SW 1271 (cell line): Measurements from ENCODE around the gene DDX42.
"Not testable (repeated sequence)": the region's sequence is repeated elsewhere in the genome, so short reads cannot be mapped to it uniquely, and the experiment has no call there.

ENCODE experiments used
- DNase-seq, 2 experiments: peaks; one replicate each; lab custom pipeline; 2025; lab: John Stamatoyannopoulos, UW

DDX42 gene

DNA sequence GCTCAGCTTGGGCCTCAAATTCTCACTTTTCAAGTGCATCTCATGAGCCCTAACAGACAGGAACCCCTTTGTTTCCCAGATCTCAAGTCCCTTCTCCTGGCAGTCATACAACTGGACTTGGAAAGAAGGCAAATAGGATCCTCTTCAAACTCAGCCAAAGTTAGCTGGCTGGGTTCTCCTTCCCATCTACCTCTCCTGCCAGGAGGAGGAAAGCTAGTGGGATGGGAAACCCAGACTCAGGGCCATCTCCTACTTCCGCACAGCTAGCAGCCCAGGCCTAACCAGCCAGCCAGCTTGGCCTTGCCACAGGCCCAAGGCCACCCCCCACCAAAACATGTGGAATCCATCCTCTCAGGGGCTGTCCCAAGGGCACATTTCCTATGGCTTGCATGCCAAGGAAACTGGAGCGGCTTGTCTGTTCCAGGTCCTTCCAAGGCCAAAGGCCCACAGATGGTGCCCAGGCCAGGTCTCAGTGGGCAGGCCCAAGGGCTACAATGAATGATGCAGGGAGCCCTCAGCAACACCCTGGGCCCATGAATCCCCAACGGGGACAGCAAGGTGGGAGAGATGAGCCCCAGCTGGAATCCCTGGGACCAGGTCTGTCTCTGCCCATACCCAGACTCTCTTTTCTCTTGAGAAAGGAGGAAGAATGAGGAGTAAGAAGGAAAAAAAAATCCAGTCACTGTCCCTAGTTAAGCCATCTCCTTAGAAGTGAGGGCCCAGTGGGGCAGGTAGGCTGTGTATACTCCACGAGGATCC is 66.8 kb downstream of the DDX42 start:
- DNase-seq: no peak

DNA sequence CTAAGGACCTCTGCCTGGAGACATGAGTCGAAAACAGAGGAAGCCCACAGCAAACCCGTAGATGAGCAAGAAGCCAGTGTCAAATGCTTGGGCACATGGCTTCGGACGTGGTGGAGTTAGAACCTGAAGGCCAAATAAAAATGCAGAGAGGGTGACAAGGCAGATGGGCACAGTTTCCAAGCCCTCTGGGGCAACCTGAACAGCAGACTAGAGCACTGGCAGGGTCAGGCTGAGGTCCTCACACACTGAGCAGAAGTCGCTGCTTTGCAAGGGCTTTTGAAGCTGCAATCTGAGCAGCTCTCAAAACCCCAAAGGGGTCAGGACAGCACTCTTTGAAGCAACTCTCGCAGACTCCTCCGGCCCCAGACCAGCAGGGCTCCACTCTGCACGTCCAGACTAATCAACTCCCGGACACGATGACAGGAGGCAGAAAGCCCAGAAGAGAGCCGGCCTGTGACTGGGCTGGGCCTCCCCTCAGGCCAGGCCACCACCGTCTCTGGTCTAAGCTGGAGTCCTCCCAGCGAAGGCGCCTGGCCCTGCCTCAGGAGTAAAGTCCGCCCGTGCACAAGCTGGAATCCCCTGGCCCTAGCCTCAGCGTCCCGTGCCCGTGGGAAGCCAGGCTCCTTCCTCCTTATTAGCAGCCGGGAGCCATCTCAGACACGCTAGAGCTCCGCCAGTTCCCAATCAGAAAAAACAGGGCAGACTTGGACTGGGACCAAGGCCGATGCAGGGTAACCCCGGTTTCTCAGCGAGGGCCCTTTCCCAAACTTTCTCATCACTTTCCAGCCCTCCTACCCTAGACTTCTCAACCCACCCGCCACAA is 67.6 kb downstream of the DDX42 start:
- no peak for DNase-seq

DNA sequence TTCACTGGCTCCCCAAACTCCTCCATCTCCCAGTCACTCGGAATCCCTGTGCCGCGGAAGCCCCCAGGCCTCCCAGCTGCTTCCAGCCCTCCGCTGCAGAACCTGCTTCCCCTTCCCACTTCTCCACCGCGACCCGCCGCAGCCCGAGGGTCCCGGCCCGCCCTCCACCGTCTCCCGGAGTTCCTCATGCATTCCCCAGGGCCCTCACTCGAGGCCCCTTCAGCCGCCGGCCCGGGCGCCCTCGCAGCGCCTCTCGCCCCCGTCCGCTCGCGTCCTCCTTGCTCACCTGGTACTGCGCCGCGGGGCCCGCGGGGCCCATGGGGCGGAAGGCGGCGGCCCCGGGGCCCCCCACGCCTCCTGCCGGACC is 68.2 kb downstream of the DDX42 start:
- peak in 1 of 2 experiments; percentile 49 for DNase-seq

DNA sequence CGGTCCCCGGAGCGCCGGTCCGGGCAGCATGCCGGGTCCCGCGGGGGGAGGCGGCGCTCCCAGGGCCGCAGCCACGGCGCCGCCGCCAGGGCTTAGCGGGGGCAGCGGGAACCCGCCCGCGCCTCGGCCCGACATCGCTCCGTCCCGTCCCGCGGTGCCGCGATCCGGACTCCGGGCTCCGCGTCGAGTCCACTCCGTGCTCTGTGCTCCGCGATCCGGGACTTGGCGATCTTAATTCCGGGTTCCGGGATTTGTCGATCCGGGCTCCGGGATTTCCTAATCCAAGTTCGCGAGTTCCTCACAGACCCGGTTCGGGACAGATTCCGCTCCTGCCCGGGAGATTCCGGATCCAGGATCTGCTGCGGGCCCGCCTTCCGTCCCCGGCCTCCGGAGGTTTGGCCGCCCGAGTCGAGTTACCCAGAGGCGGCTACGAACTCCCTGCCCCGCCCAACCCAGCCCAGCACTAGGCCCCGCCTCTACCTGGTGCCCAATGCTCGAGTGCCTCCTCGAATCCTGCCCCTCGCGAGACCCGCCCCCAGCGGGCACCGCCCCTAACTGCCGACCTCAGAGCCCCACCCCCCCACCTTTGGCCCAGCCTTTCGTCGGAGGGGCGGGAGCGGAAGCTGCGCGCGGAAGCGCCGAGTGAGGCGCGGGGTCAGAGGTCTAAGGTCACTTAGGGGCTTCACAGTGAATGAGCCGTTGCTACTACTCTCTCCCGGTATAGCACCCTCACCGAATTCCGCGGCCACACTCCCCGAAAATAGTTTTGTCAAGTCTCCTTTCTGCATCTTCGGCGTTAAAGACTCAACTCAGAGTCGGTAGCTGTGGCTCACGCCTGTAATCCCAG is 68.8 kb downstream of the DDX42 start, which contains the start of gene SMARCD2:
Gene SMARCD2 (minus strand): TSS at position 146 of the 847 bp plus-strand sequence. CDS start 11 bp downstream, at position 135.
- DNase-seq: peak; percentile 95 to 99

DNA sequence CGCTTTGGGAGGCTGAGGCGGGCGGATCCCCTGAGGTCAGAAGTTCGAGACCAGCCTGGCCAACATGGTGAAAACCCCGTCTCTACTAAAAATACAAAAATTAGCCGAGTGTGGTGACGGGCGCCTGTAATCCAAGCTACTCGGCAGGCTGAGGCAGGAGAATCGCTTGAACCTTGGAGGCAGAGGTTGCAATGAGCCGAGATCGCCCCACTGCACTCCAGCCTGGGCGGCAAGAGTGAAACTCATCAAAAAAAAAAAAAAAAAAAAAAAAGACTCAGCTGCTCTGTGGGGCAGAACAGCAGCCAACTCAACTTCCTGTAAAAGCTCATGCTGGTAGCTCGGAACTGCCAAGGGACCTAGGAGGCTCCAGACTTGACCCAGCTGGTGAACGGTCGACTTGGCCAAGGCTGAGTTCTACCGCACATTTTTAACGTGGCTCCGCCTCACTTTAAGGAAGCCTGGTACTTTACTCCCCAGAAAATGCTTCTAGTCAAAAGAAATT is 69.5 kb downstream of the DDX42 start:
- DNase-seq: not testable (repeated sequence)

DNA sequence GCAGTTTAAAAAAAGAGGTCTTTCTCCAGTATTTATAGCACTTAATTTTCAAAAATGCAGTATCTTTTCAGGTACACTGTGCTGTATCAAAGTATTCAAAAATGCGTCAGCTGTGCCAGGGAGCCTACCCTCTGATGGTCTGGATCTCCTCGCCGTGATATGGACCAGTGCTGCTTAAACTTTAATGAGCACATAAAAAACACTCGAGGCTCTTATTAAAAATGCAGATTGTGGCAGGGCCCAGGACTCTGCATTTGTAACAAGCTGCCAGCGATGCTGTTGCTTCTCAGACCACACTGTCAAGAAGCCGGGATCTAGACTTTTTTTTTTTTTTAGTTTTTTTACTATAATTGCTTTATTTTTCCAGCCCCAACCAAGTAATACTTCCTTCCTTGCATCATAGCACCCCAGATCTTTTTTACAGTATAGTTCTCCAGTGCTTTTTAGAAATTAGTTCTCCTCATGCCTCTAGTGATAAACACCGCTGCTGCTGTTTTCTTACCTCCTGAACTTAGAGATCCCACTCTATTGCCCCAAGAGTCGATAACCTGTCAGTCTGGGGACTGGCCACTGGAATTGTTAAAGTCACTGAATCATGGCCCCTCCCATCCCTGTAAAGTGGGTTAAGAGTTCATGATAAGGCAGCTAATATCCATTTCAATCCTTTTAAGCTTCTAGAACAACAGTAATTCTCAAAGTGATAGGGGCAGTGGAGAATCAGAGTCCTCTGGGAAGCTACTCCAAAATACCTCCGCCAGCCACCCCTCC is 70.1 kb downstream of the DDX42 start:
- no peak for DNase-seq

DNA sequence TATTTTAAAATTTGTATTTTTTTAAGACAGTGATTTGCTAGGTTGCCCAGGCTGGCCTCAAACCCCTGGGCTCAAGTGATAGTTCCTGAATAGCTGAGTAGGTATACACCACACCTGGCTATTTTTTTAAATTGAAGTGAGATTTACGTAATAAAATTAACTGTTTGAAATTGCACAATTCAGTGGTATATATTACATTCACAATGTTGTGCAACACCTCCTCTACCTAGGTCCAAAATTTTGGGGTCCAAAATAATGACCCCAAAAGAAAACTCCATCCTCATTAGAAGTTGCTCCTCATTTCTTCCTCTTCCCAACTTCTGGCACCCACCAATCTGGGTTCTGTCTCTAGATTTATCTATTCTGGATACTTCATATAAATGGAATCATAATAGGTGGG is 71.5 kb downstream of the DDX42 start:
- no peak for DNase-seq

DNA sequence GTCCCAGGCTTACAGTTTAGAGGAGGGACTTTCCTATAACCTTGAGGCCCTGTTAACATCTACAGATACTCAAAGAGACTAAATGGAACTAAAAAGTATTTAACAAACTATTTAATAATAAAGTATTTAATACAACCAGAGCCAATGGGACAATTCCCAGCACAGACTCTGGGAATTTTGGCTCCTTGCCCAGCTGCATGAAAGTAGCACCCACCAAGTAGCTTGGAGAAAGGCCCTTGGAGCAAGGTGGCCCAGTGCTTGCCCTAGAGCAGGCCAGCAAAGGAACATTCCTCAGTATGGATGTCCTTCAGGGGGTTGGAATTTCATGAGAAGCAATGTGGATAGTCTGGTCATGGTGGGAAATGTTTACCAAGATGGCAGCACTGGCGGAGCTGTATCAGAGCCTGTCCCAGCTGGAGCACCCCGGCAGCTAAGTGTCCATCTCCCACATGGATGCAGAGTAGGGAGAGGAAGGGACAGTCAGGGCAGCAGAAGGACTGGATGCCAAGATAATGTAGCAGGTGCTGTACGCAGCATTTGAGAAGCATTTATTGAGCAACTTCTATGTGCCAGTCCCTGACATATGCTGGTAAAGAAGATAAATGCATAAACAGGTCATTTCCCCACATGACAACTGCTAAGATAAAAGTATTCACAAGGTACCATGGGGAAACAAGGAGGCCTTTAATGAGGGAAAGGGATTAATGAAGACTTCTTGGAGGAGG is 73.7 kb downstream of the DDX42 start:
- DNase-seq: no peak

DNA sequence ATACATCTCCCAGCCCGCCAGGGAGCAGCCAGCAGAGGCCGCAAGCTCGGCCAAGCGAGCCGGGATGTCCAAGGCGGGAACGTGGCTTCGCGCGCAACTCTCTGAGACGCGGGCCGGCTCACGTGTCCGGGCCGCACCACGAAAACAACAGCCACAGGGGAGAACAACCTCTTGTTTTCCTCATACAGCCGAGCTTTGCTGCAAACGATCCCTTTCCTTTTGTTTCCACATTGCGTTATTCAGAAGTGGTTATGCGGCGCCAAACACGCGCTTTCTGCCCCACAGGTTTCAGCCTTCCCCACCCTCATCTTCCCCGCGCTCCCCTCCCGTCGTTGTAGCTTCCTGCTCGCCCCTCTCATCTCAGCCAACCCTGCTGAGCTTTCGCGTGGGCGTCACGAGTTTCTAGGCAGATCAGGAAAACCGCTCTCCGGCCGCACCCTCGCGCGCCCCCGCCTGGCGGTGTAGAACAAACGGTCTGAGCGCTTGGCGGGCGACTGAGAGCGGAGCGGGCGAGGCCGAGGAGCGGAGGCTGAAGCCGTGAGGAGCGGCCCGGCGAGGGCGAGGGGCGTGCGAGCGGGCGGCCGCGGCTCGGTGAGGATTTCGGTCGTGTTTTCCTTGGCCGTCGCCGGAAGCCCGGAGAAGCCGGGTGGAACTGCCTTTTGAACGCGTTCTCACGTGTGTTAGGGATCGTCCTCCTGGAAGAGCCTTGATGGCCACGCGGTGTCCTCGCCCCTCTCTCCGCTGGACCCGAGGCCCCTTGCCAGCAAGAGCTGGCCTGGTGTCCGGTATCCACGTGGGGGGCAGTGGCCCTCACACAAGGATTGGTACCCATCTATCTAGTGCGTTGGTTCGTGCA is 75.1 kb downstream of the DDX42 start:
- peak; percentile 67 to 92 for DNase-seq

DNA sequence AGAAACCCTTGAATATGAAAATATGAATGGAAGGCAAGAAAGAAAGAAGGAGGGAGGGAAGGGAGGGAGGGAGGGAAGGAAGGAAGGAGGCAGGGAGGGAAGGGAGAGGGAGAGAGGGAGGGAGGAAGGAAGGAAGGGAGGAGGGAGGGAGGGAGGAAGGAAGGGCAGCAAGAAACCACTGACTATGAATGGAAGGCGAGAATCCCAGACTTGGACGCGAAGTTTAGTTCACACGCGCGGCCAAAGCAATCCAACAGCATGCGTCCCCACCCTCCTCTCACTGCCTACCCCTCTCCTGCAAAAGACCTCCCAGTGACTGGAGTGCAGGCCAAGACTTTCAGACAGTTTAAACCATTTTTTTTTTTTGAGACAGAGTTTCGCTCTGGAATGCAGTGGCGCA is 76.4 kb downstream of the DDX42 start:
- DNase-seq: no peak

DNA sequence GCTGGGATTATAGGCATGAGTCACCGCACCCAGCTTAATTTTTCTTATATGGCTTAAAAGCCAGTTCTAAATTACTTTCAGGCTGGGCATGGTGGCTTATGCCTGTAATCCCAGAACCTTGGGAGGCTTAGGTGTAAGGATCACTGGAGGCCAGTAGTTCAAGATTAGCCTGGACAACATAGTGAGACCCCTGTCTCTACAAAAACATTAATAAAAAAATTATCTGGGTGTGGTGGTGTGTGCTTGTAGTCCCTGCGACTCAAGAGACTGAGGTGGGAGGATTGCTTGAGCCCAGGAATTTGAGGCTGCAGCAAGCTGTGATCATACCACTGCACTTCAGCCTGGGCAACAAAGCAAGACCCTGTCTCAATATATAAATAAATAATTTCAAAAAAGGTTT is 79.3 kb downstream of the DDX42 start:
- DNase-seq: no peak

DNA sequence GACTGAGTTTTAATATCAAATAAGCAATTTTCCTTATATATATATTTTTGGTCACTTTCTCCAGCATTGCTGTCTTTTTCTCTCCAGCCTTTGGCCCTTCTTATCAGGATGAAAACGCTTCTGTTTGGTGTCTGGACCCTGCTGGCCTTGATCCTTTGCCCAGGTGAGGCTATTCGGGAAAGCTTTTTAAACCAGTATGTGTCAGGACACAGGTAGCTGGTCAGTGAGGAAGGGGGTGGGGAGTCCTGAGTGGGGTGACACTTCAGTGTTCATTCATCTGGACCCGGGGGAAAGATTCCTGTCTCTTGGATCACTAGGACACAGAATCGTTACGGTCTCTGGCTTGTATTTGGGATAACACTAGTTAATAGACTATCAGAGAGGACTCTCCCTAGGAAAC is 80.7 kb downstream of the DDX42 start:
- no peak for DNase-seq

DNA sequence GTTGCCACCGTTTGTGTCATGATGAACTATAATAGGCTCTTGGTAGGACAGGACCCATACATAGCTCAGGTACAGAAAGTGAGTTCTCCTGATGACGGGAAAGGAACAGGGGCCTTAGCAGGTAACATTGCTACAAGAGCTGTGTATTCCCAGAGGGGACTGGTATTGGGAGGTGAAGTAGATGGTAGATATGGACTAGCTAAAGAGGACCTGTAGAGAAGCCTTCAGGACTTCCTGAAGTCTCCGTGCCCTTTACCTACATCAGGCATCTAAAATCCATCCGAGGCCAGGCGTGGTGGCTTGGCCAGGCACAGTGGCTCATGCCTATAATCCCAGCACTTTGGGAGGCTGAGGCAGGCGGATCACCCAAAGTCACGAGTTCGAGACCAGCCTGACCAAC is 81.2 kb downstream of the DDX42 start:
- no peak for DNase-seq

DNA sequence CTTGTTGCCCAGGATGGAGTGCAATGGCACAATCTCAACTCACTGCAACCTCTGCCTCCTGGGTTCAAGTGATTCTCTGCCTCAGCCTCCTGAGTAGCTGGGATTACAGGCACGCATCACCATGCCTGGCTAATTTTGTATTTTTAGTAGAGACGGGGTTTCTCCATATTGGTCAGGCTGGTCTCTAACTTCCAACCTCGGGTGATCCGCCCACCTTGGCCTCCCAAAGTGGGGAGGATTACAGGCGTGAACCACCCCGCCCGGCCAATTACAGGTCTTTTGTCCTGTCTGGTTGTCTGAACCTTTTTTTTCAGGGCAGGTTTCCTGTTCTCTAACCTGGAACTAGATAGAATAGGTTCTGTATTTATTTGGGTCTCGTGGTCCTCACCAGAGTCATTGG is 82.5 kb downstream of the DDX42 start:
- DNase-seq: not testable (repeated sequence)

DNA sequence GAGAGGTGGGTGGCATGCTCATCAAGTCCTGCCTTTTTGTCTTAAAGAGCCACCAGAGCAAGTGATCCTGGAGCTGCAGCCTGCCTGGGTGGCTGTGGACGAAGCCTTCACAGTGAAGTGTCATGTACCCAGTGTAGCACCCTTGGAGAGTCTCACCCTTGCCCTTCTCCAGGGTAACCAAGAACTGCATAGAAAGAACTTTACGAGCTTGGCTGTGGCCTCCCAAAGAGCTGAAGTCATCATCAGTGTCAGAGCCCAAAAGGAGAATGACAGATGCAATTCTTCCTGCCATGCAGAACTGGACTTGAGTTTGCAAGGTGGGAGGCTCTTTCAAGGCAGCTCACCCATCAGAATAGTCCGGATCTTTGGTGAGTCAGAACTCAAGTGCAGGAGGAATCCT is 85.3 kb downstream of the DDX42 start:
- DNase-seq: no peak

DNA sequence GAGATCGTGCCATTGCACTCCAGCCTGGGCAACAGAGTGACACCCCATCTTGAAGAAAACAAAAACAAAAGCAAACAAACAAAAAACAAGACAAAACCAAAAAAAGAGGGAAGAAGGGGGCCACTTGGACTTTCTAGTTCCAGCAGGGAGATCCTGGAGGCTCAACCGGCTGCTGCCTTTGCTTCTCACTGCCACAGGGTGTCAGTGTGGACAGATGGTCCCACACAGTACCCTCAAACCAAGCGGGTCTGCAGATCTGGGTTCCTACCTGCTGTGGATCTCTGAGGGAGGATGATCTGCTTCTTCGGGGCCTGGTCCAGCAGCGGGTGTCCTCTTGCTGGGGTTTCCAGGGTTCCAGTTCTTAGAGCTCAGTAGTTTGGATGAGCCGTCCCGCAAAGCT is 92.7 kb downstream of the DDX42 start:
- not testable (repeated sequence) for DNase-seq
